ENCODE results near the gene WWC1. TPM values are rescaled to one million over a fixed set of nuclear protein-coding genes. Genes with fewer than 3 reads are reported as not detected.

Gene WWC1
- total and polyA plus RNA-seq, 9 of the 15 experiments (the other 6 are each of a cell fraction or from before 2014, with no cell fraction given), result under 0.01 to 0.54 (median 0.42) TPM; not detected in 6

DNA sequence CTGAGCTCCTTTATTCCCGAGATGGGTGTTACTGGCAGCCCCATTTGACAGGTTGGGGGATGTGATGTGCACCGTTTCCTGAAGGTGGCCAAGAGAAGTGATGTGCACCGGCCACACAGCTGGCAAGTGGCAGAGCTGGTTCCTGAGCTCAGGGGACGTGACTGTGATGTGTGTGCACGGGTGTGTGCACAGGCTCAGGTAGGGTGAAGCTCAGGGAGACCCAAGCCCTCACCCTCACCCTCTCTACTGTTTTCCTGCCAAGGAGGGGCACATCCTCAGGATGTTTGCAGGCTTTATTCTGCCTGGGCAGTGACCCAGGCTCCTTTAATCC, 56.6 kb downstream of the WWC1 start:
- Histone ChIP-seq H3K9ac (ENCODE audit: insufficient read depth in 1 of 2, low read depth in 2 of 2, low read length in 2 of 2) (no peak overlapping the region), H3K9me1 (ENCODE audit: control insufficient read depth, insufficient read depth, low read length) (no peaks in the 10 kb centered on the region), H4K20me1 (replicated peaks; ENCODE audit: control insufficient read depth, insufficient read depth, low read length) (no peaks in the 10 kb centered on the region; the same call in 1 of the 2 replicates), H3K27ac (ENCODE audit: extremely low read depth, low read depth, low read length) (no peak overlapping the region), H3K79me2 (ENCODE audit: control insufficient read depth, insufficient read depth, low read length) (no peaks in the 10 kb centered on the region), H3K4me2 (ENCODE audit: insufficient read depth, low read length) (no peak overlapping the region), H2AFZ (ENCODE audit: low read depth, low read length) (no peak overlapping the region), H3K36me3 (ENCODE audit: control insufficient read depth, insufficient read depth, low read length) (no peaks in the 10 kb centered on the region), H3K4me1 (replicated peaks in 1 of 2; ENCODE audit: control insufficient read depth in 2 of 2, insufficient read depth in 2 of 2, low read length in 2 of 2) (no peaks in the 10 kb centered on the region), H3K9me3 (replicated peaks; ENCODE audit: control insufficient read depth, insufficient read depth, low read depth, low read length) (no peaks in the 10 kb centered on the region), H3K27me3 (ENCODE audit: control insufficient read depth in 2 of 2, insufficient read depth in 2 of 2, low read length in 2 of 2) (peaks cover 0 to 18% of the 10 kb centered on the region in 2 experiments; a peak in 2 of 5 replicates), H3K4me3 (no peak overlapping the region)
- ChIA-PET CTCF (ENCODE audit: low intra/inter-chr PET ratio) (no interaction called here), POLR2A (interaction anchor here (0.6 to 0.9 kb wide), 2 partner anchors 9 to 66 kb away, joined by 3 to 4 read pairs; no protein-coding TSS in a partner anchor)
- in situ Hi-C loops (cut with MboI) (no loop called here), intact Hi-C loops (cut with micrococcal nuclease) (no loop called here)
- no peak for FAIRE-seq
- no TSS peak for BruUV-seq (replicated peaks)
- DNase-seq (ENCODE audit: extremely low read depth in 1 of 4, low spot score in 3 of 4), result no peak
- TF ChIP-seq SMAD4 (CRISPR knock-in tag; conservative IDR thresholded peaks at IDR 0.05) (no peak), MTA1 (IDR thresholded peaks at IDR 0.05; ENCODE audit: borderline replicate concordance) (no peak), BRD9 (IDR thresholded peaks at IDR 0.05; ENCODE audit: low read depth, partially characterized antibody) (no peak), BACH1 (tag; IDR thresholded peaks at IDR 0.05) (no peak), SP2 (IDR thresholded peaks at IDR 0.05; ENCODE audit: extremely low read depth, low read depth, low read length, poor library complexity, severe bottlenecking) (no peak), EP300 (IDR thresholded peaks at IDR 0.05; ENCODE audit: low read length) (no peak), TAL1 (IDR thresholded peaks at IDR 0.05) (no peak), ZNF780A (CRISPR knock-in tag; IDR thresholded peaks at IDR 0.05) (no peak)
- TF ChIP-seq, protein P1, sequence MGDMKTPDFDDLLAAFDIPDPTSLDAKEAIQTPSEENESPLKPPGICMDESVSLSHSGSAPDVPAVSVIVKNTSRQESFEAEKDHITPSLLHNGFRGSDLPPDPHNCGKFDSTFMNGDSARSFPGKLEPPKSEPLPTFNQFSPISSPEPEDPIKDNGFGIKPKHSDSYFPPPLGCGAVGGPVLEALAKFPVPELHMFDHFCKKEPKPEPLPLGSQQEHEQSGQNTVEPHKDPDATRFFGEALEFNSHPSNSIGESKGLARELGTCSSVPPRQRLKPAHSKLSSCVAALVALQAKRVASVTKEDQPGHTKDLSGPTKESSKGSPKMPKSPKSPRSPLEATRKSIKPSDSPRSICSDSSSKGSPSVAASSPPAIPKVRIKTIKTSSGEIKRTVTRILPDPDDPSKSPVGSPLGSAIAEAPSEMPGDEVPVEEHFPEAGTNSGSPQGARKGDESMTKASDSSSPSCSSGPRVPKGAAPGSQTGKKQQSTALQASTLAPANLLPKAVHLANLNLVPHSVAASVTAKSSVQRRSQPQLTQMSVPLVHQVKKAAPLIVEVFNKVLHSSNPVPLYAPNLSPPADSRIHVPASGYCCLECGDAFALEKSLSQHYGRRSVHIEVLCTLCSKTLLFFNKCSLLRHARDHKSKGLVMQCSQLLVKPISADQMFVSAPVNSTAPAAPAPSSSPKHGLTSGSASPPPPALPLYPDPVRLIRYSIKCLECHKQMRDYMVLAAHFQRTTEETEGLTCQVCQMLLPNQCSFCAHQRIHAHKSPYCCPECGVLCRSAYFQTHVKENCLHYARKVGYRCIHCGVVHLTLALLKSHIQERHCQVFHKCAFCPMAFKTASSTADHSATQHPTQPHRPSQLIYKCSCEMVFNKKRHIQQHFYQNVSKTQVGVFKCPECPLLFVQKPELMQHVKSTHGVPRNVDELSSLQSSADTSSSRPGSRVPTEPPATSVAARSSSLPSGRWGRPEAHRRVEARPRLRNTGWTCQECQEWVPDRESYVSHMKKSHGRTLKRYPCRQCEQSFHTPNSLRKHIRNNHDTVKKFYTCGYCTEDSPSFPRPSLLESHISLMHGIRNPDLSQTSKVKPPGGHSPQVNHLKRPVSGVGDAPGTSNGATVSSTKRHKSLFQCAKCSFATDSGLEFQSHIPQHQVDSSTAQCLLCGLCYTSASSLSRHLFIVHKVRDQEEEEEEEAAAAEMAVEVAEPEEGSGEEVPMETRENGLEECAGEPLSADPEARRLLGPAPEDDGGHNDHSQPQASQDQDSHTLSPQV (IDR thresholded peaks at IDR 0.05), result no peak
- ATAC-seq, result no peak
- WGBS (ENCODE audit: insufficient coverage, low coverage, missing lambda C conversion rate), result 0% methylated on average over 4 of the region's 5 CpGs

Data from K562 (cell line).